ENCODE results near the gene MTHFSD. TPM values are rescaled to one million over a fixed set of nuclear protein-coding genes. Genes with fewer than 3 reads are reported as not detected.
A peak's percentile ranks its signal among the peaks of the same experiment; 100 is the strongest.

MTHFSD gene
- total RNA-seq, 2 donors from 2014 or later: 11.8 to 14.1 TPM

DNA sequence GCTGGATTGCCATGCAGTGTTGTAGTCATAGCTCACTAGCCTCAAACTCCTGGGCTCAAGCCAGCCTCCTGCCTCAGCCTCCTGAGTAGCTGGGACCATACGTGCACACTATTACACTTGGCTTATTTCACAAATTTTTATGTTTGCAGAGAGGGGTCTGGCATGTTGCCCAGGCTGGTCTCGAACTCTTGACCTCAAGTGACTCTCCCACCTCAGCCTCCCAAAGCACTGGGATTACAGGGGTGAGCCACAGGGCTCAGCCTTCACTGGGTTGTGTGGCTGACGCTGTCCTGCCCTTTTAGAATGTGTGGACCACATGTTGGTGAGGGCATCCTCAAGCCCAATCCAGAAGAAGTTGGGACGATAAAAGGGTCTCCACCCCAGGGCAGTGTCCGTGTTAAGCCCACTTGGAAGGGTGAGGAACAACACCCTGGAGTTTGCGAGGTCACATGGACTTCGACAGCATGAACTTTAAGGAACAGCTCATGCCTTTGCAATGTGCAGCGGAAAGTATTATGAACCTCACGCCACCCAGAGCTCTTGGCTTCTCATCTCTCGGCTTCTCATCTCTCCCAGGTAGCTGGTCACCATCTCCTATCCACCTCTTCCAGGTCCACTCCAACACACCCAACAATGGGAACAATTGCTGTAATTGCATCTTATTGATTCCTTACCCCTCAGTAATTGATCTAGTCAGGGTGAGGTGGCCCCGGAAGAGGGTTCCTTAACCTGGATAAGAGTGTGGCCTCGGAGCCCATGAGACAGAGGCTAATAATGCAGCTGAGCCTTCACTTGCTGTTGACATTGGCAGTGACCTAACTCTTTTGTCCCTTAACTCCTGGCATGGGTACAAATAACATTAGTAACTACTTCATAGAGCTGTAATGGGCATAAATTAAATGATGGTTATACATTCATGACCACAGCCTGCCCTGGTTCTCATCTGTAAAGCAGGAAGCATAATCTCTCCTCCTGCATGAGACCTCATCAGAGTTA, 30.0 kb upstream of the MTHFSD start:
- peak; percentile 37 for DNase-seq (ENCODE audit: low spot score)
- intact Hi-C loops (cut with DNase I): loop anchor here (5.0 to 10.0 kb wide), 2 partner anchors 97 to 800 kb away; partner anchors contain the start of gene FBXO31 (in 1 of the 2)

DNA sequence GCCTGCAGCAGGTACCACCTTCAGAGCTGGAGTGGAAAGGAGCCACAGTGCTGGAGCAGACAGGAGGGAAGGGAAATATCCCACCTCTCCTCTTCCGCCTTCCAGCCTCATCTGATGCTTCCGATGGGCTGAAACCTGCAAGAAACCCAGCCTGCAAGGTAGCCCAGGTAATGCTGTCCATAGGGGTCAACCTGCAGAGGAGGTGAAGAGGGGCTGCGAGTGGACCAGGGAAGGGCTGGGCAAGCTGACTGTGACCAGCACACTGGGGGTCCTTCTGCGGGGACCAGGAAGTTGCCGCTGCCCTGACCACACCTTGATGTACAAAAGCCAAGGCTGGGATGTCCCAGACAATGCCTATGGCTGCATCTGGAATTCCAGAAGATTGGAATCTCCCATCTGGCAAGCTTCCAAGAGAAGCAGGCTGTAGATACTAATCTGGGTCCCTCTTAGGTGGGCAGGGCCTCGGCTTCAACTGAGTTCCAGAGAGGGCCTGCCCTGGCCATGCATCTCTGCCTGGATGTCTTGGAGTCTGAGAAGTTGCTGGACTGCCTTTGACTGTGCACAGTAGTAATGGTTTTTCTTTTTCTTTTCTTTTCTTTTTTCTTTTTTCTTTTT, 29.1 kb upstream of the MTHFSD start:
- peak; percentile 28 for DNase-seq (ENCODE audit: low spot score)
- intact Hi-C loops (cut with DNase I): loop anchor here (5.0 to 10.0 kb wide), 2 partner anchors 98 to 801 kb away; partner anchors contain the start of gene FBXO31 (in 1 of the 2)

DNA sequence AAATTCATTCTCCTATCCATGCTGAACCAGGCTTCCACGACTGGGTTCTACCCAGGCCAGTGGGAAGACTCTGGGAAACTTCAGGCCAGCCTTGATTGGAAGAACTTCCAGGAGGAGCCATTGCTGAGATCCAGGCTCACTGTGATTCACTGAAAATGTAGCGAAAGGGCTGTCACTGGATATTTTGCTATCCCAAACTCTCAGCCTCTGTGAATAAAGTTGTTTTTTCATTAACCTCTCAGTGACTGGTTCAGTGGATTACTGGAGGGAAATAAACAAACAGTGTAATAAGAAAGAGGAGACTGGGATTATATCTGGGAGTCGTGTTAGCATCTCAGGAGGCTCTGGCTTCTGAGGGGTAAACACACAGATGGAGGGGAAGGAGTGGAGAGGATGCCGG, 26.4 kb upstream of the MTHFSD start:
- intact Hi-C loops (cut with DNase I): loop anchor here (5.0 to 10.0 kb wide), 2 partner anchors 101 to 803 kb away; partner anchors contain the start of gene FBXO31 (in 1 of the 2)

DNA sequence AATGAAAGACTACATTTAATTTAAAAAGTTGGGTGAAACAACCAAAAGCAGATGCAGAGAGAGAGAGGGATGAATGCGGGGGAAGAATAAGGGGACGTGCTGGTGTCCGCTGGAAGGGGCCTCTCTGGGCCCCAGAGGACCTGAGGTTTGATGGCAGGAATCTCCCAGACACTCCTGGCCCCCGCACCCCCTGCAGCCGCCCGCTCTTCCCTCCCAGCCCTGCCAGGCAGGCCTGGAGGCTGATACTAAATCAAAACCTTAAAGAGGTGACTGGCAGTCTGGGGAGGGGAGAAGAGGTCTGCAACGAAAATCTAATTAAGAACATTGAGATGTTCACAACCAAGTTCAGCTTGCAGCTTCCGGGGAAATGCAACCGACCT, 25.7 kb upstream of the MTHFSD start:
- DNase-seq (ENCODE audit: low spot score): peak; percentile 51
- intact Hi-C loops (cut with DNase I): loop anchor here (5.0 to 10.0 kb wide), 2 partner anchors 102 to 804 kb away; partner anchors contain the start of gene FBXO31 (in 1 of the 2)

More for the DNA sequence above, 26.4 kb upstream of the MTHFSD start:
- DNase-seq (ENCODE audit: low spot score): peak; percentile 37

DNA sequence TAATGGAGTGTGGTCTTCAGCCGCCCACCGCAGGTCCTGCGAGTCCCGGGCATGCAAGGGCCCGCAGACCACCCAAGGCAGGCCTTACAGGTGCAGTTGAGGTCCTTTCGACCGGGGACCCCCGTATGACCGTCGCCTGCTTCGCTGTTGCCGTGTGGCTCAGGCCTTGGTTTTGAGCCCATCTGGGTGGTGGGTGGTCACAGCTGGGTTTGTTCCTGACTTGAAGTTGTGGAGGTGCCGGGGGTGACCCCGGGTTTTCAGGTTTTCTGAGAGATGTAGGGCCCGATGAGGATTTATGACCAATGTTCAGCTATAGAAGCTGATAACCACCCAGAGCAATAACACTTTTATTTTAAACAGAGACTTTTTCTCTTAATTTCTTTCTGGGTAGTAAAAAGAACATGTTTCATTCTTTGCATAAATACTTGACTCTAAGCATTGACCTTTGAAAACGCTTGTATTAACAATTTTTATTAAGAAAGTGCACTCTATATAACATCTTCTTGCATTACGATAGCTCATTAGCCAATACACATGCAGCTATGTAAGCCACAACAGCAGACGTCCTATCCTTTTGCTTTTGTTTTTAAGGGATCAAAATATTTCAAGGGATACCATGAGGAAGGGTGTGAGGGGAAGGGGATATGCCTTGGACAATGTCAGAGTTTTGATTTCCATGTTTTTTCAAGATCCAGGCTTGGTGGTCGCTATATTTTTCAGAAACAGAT, 25.2 kb upstream of the MTHFSD start:
- DNase-seq (ENCODE audit: low spot score): peak; percentile 75
- intact Hi-C loops (cut with DNase I): loop anchor here (5.0 to 10.0 kb wide), 2 partner anchors 102 to 805 kb away; partner anchors contain the start of gene FBXO31 (in 1 of the 2)

DNA sequence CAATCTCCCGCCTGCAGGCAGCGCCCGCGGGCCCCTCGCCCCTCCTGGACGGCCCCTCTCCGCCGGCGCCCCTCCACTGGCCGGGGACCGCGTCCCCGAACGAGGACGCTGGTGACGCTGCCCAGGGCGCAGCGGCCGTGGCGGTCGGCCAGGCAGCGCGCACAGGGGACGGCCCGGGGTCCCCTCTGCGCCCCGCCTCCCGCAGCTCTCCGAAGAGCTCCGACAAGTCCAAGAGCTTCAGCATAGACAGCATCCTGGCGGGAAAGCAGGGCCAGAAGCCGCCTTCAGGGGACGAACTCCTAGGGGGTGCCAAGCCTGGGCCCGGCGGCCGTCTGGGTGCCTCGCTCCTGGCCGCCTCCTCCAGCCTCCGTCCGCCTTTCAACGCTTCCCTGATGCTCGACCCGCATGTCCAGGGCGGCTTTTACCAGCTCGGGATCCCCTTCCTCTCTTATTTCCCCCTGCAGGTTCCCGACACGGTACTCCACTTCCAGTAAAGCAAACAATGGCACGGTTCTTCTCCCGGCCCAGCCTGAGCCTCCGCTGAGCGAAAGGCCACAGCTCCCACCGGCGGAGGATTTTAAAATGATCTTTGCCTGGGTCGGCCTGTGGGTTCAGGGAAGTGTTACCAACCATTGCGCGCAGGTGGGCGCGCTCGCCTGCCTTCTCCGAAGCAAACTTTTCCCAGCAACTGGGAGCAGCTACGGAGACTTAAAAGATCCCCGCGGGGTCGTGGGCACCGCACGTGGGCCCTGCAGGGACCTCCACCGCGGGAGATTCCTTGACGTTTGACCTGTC, 24.4 kb upstream of the MTHFSD start:
- DNase-seq (ENCODE audit: low spot score): peak; percentile 69

DNA sequence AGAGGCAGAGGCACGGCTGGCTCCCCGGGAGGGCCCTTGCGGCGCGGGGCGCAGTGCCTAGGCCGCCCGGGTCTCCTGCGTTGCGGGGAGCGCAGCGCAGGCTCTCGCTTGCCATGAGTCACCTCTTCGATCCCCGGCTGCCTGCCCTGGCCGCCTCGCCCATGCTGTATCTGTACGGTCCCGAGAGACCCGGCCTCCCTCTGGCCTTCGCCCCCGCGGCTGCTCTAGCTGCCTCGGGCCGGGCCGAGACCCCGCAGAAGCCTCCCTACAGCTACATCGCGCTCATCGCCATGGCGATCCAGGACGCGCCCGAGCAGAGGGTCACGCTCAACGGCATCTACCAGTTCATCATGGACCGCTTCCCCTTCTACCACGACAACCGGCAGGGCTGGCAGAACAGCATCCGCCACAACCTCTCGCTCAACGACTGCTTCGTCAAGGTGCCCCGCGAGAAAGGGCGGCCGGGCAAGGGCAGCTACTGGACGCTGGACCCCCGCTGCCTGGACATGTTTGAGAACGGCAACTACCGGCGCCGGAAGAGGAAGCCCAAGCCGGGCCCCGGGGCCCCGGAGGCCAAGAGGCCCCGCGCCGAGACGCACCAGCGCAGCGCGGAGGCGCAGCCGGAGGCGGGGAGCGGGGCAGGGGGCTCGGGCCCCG, 23.7 kb upstream of the MTHFSD start:
- DNase-seq (ENCODE audit: low spot score): peak; percentile 85
- intact Hi-C loops (cut with DNase I): loop anchor here in 1 of 2 donors (5.0 kb wide), 1 partner anchor 94 kb away; no protein-coding TSS in a partner anchor

More for the DNA sequence above, 24.4 kb upstream of the MTHFSD start:
- intact Hi-C loops (cut with DNase I): loop anchor here (5.0 to 10.0 kb wide), 3 partner anchors 93 to 805 kb away; partner anchors contain the start of gene FBXO31 (in 1 of the 2)

DNA sequence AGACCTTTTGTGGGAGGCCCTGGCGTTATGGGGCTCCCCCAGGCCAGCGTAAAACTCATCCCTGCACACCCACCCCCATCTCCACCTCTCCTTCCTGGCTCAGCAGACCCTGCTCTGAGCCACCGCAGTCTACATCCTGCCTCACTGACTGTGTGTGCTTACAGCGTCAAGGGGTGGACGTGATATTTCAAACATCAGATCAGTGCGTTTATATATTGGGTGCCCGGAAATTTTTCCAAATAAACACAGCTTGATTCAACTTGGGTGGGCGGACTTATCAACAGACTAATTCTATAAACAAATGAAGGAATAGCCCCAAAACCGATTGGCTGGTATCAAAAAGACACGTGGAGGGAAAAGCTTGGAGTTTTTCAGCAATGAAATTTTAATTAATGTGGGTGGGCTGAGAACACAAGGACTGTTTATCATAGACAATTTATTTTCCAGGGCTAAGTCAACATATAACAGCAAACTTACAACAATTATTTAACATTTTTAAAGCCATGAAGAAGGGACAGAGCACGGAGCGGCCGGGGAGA, 23.1 kb upstream of the MTHFSD start, which contains the start of gene FOXL1:
Gene FOXL1, plus strand, starts transcription at position 489 of the 539 bp plus-strand sequence. CDS start 175 bp downstream, outside the sequence.
- DNase-seq (ENCODE audit: low spot score): peak; percentile 69
- intact Hi-C loops (cut with DNase I): loop anchor here in 1 of 2 donors (5.0 kb wide), 1 partner anchor 94 kb away; no protein-coding TSS in a partner anchor

DNA sequence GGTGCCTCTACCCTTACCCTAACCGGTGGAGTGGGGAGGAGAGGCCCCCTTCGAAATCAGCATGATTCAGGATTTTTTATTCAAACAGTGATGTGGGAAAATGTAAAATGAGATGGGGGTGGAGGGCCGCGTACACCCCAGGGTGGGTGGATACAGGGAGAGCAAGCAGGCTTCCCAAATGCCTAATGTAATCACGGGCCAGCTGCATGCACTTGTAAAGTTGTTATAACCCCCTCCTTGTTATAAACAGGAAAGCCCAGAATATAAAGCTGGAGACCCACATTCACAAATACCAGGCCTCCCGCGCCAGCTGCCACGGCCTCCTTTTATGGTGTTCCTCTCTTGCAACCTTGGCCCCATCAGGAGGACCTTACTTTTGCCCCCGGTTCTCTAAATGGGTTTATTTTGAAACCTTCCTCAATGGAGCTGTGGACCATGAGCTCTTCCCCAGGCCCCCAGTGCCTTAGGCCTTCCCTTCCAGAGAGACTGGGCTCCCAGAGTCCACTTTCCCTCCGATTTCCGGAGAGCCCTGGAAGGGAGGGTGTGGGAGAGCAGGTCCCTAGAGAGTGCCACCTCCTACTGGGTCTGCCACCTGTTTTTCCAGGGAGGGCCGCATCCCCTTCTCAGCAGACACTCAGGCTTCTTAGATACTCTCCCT, 22.4 kb upstream of the MTHFSD start:
- peak; percentile 69 for DNase-seq (ENCODE audit: low spot score)
- intact Hi-C loops (cut with DNase I): loop anchor here in 1 of 2 donors (5.0 kb wide), 1 partner anchor 95 kb away; no protein-coding TSS in a partner anchor

DNA sequence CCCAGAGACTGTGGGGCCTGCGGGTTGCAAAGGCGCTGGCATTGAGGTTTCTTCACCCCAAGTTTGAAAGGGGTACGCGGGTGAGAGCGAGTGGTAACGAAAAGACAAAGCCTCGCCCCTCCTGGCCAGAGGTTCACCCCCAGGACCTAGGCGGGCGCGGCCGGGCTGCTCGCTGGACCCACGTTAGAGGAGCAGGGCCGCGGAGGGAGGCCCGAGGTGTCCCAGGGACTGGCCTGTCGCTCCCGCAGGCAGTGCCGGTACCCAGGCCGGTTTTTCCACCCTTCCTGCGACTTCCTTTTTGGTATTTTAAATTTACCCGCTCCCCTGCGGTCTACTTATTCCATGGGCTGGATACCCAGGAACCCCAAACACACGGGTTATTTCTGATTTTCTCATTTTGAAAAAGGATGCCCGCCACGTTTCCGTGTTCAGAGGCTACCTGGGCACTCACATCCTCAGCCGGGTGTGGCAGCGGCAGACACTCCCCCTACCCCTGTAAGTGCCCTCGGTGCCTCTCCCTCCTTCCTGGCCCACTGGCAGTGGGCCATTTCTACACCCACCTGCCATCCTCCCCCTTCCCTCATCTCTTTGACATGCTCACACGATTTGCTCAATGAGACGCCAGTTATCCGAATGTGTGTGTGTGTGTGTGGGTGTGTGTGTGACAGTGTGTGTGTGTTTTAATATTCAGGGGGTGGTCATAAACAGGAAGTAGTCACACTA, 21.7 kb upstream of the MTHFSD start:
- intact Hi-C loops (cut with DNase I): loop anchor here in 1 of 2 donors (5.0 kb wide), 1 partner anchor 96 kb away; no protein-coding TSS in a partner anchor
- DNase-seq (ENCODE audit: low spot score): peak; percentile 76

DNA sequence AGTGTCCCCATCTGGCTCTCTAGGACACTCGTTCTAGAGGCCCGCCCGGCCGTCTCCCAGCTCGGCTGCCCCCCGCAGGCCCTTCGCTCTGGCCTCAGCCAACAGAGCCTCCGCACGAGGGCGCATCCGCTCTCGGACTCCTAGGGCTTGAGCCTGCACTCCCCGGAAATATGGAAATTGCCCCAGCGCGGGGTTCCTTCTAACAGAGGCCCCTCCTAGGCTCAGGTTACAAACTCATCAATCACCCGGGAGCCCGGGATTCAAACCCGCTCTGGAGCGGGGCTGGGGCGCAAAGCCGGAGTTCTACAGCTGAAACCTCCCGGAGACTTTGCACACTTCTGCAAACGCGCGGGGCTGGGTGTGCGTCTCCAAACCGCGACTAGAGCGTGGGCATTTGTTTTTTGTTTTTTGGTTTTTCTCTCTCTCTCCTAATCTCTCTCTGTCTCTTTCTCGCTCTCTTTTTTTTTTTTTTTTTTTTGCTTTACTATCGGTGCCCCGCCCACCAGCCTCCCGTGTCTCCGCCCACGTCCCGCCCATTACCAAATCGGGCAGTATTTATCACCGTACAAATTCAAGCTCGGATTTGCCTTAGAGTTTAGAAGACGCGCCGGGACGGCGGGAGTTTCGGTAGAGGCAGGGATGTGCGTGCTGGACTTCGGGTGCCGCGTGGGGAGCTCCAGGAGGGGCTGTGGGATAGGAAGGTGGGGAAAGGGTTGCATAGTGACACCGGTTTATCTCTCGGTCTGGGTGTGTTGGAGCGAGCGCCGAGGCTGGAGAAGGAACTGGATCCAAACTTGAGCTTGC, 20.9 kb upstream of the MTHFSD start:
- intact Hi-C loops (cut with DNase I): loop anchor here in 1 of 2 donors (5.0 kb wide), 1 partner anchor 96 kb away; no protein-coding TSS in a partner anchor

DNA sequence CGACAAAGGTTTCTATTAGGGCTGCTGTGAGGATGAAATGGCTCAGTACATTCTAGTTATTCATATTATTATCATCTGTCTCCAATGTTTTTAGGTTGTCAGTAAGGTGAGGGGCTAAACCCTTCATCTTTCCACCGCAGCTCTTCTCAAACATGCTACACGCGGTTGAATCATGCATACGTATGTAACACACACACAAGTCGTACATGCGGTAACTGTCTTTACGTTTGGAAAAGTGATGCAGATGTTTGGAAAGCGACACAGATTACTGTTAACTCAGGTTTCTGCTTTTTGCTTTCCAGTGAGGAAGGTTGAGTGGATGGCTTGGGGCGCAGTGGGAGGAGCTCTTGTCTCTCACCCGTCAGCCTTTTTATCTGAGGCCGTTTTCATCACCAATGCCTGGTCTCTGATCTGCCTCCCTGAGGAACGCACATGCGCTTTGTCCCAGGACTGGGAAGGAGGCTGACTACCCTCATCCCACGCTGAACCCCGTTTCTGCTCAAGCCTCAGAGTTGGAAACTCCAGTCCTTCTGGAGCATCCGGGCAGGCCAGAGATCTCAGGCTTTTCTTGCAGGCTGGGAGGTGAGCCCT, 20.2 kb upstream of the MTHFSD start:
- intact Hi-C loops (cut with DNase I): loop anchor here in 1 of 2 donors (5.0 kb wide), 1 partner anchor 97 kb away; no protein-coding TSS in a partner anchor
- no peak for DNase-seq (ENCODE audit: low spot score)

More for the DNA sequence above, 20.9 kb upstream of the MTHFSD start:
- DNase-seq (ENCODE audit: low spot score): peak; percentile 96

DNA sequence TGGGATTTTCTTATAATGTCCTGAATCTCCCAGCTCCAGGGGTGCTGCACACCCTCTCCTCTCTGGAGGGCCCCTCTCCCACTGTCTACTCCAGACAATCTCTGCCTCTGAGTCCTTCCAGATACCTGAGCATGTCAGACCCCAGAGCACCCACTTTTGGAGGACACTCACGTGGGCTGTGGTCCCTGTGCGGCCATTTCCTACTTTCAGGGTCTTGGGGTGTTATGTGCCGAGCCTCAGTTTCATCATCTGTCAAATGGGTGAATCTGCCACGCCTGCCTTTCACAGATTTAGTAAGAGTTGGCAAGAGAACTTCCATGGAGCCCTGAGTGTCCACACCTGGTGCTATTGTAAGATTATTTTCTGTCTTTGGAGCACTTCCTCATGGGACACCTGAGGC, 19.6 kb upstream of the MTHFSD start:
- intact Hi-C loops (cut with DNase I): loop anchor here (5.0 kb wide), 2 partner anchors 98 to 188 kb away; no protein-coding TSS in a partner anchor
- DNase-seq (ENCODE audit: low spot score): peak; percentile 42
